CD4-positive, alpha-beta T cell treated with Interleukin-15 for 4 hours (primary cell): ENCODE results near the gene SIRPD.

Experiments
- DNase-seq: peaks from one replicate; pipeline ENCODE4 v3.0.0-alpha.2; 2020; ENCODE audit warnings: low spot score

Gene SIRPD

GRCh38 chr20:1494436-1494835 is 63.1 kb downstream of the SIRPD start:
- DNase-seq = no peak

DNA sequence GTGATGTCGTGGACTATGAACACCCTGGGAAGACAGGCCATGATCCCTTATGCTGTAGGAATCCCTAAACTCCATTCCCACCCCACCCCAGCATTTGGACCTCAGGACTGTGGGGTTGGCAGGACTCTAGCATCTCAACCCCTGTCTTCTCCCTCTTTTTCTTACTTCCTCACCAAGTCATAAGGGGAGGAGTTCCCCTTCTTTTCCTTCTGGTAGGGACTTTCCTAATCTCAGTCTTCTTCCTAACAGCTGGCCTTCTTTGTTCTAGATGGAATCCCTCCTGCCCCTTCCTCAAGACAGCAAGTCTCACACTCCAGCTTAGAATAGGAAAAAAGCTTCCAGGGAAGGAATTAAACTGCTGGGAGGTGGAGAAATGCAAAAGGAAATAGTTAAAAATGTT is 64.0 kb downstream of the SIRPD start:
- no peak for DNase-seq

- no peak for DNase-seq
Observed at GRCh38 chr20:1491860-1492642, 65.5 kb downstream of the SIRPD start.

GRCh38 chr20:1491281-1491840 is 66.1 kb downstream of the SIRPD start, which contains the start of gene SIRPB2:
Gene SIRPB2 (minus strand): TSS chr20:1491420. CDS start chr20:1491359, 61 bp downstream.
- DNase-seq = no peak

- DNase-seq = no peak
Observed at GRCh38 chr20:1490643-1491195, 66.8 kb downstream of the SIRPD start.

DNA sequence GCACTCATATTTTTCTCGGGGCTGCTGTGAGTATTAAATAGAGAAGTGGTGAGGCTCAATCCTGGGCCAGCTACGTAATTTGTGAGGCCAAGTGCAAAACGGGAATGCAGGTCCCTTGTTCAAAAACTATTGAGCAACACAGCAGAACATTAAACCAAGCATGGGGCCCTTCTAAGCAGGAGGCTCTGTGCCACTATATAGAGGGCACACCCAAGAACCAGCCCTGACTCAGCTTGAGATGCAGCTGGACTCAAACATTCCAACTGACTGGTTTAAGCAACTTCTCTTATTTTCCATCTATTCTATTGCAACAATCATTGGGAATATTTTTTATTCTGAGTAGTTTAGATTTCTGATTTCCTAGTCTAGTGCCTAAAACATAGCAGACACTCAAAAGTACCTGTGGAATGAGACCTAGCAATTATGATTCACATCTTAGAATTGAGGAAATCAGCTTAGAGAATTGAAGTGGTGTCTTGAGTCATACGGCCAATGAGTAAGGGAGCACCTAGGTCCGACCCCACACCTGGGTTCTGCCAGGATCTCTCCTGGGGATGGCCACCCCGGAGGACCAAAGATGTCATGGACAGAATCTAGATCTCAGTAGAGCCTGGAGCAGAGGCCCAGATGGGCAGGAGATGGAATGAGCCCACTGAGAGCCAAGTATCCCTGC is 67.6 kb downstream of the SIRPD start:
- DNase-seq = no peak

DNA sequence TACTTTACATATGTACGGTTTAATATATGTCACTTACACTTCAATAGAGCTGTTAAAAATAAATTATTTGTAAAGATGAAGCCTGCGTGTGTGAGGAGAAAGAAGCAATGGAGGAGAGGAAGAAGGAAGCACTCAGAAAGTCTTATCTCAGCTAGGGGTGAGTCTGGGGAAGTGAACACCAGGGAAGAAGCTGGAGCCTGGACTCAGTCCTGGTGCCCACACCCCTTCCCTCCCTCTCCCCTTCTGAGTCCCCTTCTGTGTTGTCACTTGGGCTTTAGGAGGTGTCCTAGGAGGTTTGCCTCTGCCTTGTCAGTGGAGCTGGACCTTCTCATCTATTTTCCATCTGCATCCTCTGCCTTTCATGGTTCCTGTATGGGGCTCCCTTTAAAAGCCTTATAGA is 68.2 kb downstream of the SIRPD start:
- DNase-seq = no peak

GRCh38 chr20:1486566-1486965 is 70.9 kb downstream of the SIRPD start:
- no peak for DNase-seq

DNA sequence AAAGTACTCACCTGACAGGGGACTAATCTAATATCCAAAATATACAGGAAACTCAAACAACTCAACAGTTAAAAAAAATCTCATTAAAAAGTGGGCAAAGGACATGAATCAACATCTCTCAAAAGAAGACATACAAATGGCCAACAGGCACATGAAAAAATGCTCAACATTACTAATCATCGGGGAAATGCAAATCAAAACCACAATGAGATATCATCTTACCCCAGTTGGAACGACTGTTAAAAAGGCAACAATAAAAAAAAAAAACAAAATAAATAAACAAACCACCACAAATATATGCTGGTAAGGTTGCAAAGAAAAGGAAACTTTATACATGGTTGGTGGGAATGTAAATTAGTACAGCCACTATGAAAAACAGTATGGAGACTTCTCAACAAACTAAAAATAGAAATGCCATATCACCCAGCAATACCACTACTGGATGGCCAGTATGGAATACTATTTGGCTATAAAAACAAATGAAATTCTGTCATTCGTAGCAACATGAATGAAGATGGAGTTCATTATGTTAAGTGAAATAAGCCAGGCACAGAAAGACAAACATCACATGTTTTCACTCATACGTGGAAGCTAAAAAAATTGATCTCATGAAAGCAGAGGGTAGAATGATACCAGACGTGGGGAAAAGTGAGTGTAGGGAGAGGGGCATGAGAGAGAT is 72.9 kb downstream of the SIRPD start:
- DNase-seq = no peak
